ENCODE data around the gene DNAI2.
A peak's percentile ranks its signal among the peaks of the same experiment; 100 is the strongest.

Gene DNAI2

DNA sequence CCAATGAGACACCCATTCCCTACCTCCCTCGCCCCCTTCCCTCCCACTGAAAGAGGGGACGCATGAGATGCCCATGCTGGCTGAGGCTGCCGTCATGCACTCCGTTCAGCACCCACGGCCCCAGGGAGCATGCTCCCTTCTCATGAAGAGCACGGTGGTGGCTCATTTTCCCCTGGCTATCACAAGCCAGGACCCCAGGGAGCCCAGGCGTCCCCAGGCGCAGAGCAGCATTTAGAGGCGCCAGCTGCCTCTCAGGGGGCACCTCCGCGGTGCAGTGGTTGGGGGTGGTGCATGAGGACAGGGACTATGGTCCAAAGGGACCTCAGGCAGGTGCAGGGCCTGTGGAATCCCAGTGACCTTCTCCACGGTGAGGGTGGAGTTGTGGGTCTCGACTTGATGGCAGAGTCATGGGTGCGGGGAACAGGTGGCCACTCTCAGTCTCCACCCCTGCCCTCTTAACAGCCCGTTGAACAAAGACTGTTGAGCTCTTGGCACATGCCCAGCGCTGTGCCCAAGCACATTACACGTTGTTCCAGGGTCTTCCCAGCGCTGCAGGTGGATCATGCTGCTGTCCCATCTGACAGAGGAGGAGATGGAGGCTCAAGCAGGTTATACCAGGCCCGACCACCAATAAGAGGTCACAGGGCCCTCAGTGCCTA lies 65.6 kb downstream of the DNAI2 start:
- DNase-seq (ENCODE audit: low read depth): no peak

DNA sequence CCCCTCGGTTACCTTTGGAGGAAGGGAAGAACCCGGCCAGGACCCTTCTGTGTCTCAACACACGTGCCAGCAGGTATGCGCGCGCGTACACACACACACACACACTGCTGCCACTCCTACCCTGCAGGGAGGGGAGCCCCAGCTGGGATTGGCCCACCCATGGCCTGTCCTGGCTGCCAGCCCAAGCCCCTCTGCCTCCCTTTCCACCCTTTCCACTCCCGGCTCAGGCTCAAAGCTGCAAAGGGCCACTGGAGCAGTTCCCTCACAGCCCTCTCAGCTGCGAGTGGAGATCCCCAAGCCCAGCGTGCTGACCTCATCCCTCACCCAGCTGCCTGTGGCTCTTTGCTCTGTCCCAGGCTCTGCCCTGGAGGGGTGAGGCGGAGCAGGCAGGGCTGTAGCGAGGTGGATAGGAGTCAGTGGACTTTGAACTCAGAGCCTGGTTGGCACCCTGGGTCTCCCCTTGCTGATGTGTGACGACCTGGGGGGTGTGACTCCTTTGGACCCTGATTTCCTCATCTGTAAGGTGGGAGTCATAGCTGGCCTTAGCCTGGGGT lies 66.5 kb downstream of the DNAI2 start:
- no peak for DNase-seq (ENCODE audit: low read depth)

DNA sequence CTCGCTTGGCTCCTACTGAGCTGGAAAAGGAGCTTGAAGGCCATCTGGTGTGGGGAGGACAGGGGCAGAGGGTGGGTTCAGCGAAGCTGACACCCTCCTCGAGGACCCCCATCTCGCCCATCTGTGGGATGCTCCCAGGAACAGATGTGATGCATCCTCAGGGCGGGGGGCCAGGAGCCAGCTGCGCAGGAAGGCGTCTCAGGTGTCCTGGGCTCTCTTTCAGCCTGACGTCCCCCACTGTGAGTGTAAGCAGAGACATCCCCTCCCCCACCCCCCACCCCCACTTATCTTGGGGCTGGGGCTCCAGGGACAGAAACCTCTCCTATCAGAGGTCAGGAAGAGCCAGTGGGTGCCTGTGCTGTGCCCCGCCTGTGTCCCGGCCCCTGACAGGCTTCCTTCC lies 68.2 kb downstream of the DNAI2 start:
- no peak for DNase-seq (ENCODE audit: low read depth)

DNA sequence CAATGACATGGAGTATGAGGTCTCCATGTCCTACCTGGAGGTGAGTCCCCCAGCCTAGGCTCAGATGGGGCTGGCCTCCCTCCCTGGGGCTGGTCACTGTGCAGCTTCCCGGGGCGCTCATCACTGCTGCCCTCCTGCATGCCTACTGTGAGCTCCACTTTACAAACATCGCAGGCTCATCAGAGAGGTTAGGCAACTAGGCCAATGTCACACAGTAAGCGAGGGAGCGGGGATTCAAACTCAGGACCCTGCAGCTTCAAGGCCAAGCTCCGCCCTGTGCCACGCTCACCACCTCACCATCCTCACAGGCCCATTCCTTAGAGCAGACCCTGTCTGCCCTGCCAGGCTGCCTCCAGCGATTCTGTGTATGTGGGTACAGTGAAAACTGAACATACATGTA lies 69.1 kb downstream of the DNAI2 start:
- no peak for DNase-seq (ENCODE audit: low read depth)

DNA sequence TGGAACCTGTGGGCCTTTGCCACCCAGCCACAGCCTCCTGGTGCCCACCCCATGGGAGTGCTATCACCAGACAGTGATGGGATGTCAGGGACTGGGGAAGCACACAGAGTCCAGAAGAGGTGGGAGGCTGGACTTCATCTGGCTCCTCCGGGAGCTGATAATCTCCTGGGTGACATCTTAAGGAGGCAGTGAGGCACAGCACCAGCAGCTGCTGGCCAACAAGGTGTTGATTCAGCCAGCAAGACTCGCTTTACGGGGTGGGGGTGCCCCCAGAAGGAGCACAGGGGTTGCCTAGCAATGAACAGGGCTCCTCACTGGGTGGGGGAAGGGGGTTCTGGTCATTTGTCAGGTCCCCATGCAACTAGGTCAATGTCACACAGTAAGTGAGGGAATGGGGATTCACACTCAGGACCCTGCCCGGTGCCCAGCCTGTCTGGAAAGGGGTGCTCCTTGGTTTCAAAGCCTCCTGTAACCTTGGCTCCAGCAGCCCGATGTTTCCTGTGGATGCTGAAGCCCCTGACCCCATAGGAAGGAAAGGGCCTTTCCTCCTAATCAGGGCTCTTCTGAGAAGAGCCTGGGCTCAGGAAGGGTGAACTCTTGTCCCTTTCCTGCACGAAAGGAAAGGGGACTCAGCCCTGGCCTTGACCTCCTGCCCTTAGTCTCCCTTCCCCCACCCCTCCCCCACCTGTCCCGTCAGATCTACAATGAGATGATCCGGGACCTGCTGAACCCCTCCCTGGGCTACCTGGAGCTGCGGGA lies 69.7 kb downstream of the DNAI2 start:
- no peak for DNase-seq (ENCODE audit: low read depth)

DNA sequence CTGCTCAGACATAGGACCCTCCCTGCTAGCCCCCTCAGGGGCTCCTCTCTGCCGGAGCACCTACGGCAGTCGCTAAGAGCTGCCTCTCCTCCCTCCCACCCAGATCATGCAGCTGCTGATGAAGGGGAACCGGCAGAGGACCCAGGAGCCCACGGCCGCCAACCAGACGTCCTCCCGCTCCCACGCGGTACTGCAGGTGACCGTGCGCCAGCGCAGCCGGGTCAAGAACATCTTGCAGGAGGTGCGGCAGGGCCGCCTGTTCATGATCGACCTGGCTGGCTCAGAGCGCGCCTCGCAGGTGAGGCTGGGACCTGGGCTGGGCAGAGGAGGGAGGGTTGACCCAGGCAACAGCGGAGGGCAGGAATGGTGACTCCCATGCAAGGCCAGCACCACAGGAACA lies 70.6 kb downstream of the DNAI2 start:
- no peak for DNase-seq (ENCODE audit: low read depth)

DNA sequence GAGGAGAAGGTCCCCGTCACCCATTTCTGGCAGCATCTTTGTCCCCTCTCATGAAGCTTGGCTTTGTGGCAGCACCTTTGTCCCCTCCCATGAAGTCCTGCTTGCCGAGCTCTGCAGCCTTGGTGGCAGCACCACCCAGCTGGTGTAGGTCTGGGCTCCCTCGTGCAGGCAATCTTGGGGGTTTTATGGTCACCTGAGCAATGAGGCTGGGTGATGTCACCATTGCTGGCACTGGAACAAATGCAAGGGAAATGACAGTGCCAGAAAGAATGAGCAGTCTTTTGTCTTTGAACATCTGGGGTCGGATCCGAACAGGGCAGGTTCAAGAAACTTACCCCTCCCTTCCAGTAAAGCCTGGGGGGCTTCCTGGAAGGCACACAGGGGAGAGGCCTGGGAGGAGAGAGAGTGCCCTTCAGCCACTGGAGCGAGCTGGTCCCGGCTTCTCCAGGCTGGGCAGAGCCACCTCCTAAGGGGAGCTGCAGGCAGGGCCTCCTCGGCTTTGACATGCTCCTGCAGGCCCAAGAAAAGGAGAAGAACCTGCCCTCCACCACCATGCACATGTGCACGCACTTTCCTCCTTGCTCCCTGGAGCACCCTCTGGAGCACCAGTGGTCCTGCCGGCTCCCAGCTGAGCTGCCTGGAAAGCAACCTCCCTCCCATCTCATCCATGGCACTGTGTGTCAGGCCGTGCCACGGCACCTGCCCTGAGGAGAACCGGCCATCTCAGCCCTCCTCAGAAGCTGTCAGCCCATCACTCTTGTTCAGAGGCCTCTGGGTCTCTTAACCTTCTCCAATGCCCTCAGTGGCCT lies 71.6 kb downstream of the DNAI2 start:
- DNase-seq (ENCODE audit: low read depth): no peak

DNA sequence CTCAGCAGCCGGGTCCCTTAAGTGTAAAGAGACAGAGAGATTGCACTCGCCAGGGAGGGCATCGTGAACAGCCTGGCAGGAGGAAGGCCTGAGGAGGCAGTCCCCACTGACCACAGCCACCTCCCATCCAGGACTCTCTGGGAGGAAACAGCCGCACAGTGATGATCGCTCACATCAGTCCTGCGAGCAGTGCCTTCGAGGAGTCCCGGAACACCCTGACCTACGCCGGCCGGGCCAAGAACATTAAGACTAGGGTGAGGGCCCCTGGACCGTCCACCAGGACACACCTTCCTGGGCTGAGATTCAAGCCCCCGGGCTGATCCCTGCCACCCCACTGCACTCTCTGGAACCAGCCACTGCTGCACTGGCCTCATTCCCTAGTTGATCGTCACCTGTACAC lies 73.6 kb downstream of the DNAI2 start:
- DNase-seq (ENCODE audit: low read depth): no peak

DNA sequence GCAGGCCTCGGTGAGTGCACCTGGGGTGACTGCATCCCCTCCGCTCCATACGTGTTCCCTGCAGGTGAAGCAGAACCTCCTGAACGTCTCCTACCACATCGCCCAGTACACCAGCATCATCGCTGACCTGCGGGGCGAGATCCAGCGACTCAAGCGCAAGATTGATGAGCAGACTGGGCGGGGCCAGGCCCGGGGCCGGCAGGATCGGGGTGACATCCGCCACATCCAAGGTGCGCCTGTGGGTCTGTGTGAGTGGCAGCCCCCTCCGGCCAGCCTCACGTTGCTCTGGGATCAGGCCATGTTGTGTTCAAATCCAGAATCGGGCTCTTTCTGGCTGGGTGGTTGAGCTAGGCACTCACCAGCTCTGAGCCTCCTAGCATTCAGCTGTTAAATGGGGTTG lies 75.1 kb downstream of the DNAI2 start:
- no peak for DNase-seq (ENCODE audit: low read depth)

DNA sequence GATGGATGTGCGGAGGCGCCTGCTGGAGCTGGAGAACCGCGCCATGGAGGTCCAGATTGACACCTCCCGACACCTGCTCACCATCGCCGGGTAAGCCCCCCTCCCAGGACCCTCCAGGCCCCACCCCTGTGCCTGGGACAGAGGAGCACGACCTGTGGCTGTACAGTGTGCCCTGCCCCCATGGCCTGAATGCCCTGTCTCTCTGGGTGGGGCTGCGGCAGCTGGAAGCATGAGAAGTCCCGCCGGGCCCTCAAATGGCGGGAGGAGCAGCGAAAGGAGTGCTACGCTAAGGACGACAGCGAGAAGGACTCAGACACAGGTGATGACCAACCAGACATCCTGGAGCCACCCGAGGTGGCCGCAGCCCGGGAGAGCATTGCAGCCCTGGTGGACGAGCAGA lies 76.5 kb downstream of the DNAI2 start:
- DNase-seq (ENCODE audit: low read depth): no peak

DNA sequence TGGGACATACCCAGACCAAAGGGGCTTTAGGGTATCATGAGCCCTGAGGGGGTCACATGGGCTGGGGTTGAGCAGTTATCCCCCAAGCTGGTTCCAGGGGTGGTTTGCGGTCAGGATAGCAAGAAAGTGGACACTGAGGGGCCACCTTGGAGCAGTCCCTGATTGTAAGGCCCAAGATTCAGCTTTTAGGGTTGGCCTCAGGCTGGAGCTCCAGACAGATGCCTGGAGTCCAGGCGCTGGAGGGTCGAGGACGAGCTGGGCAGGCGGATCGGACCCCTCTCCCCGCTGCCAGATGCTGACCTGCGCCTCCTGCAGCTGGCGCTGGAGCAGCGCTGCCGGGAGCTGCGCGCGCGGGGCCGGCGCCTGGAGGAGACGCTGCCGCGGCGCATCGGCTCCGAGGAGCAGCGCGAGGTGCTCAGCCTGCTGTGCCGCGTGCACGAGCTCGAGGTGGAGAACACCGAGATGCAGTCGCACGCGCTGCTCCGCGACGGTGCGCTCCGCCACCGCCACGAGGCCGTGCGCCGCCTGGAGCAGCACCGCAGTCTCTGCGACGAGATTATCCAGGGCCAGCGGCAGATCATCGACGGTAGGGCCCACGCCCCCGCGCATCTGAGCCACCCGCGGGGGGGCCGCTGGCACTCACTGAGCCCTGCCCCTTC lies 77.6 kb downstream of the DNAI2 start:
- no peak for DNase-seq (ENCODE audit: low read depth)

DNA sequence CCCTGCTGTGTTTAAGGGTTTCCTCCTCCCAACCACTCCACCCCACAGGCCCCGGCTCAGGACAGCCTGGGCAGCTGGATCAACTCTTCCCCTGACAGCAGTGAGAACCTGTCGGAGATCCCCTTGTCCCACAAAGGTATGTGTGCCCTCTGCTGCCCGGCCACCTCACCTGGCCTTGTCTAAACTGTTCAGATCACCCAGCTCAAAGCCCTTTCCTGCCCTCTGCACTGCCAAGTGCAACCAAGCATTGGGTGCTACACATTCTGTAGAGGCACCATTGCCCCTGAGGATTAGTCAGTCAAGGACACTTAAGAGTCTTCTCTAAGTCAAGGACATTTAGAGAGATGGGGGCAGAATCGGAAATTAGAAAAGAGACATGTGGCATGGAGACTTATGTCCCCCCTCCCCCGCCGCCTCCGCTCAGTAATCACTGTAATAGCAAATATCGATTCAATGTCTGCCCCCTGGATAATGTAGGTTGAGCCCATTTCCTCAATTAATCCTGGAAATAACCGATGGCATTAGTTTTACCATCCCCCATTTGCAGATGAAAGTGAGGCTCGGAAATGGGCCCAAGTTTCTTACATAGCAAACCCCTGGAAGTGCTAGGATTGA lies 79.5 kb downstream of the DNAI2 start:
- DNase-seq (ENCODE audit: low read depth): no peak

DNA sequence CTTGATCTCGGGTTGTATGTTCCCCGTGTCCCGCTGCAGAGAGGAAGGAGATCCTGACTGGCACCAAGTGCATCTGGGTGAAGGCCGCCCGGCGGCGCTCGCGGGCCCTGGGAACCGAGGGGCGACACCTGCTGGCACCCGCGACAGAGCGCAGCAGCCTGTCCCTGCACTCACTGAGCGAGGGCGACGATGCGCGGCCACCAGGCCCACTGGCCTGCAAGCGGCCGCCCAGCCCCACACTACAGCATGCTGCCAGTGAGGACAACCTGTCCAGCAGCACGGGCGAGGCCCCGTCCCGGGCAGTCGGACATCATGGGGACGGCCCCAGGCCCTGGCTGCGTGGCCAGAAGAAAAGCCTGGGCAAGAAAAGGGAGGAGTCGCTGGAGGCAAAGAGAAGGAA lies 80.1 kb downstream of the DNAI2 start:
- DNase-seq (ENCODE audit: low read depth): peak; percentile 4

DNA sequence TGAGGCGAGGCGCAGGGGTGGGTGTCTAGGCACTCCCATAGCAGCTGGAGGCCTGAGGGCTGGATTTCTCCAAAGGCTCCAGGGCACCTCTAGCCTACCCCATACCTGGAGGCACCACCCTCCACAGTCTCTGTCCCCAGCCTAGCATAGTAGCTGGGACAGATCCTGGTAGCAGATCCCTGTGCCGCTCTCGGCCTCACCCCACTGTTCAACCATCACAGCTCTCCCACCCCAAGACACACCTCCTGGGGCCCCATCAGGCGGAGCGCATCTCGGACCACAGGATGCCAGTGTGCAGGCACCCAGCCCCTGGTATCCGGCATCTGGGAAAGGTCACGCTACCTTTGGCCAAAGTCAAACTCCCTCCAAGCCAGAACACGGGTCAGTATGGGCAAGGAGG lies 80.5 kb downstream of the DNAI2 start:
- DNase-seq (ENCODE audit: low read depth): no peak

DNA sequence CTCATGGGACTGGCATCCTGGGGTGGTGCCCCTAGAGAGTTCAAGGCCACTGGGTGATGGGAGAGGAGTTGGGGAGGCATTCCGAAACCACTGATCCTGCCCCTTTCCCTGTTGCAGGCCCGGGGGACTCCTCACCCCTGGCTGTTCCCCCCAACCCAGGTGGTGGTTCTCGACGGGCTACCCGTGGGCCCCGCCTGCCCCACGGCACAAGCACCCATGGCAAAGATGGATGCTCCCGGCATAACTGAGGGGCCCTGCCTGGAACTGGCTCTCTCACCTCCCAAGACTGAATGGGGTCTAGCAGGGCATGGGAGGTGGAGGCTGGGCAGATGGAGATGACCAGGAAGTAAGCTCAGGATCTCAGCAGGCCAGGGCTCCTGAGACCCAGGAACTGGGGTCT lies 81.0 kb downstream of the DNAI2 start:
- DNase-seq (ENCODE audit: low read depth): no peak

DNA sequence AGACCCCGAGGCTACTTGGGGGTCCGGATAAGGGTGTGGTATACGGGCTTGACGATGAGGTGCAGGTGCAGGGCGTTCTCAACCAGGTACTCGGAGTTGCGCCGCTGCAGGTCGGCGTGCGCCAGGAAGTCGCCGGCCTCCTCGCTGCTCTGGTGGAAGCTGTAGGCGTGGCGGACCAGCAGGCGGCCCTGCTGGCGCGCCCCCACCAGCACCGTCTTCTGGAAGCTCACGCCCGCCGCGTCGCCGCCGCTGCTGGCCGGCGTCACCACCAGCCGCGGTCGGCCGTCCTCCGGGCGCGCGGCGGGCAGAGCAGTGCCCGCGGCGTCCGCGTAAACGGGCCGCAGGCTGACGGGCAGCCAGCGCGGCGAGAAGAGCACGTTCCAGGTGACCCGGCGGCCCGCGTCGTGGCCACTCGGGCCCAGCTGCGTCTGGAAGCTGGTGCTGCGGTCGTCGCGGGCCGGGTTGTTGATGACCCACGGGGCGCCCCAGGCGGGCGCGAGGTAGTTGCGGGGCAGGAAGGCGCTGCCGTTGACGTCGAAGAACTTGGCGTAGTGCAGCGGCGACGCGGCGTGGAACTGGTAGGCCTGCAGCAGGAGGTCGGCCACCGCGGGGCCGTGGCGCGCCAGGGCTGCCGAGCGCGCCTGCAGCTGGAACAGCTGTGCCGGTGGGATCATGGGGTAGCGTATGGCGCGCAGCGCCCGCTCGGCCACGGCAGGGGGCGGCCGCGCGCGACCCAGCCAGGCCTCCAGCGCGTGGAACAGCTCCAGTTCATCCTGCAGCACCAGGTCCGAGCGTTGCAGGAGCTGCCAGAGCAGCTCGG lies 82.8 kb downstream of the DNAI2 start:
- no peak for DNase-seq (ENCODE audit: low read depth)

DNA sequence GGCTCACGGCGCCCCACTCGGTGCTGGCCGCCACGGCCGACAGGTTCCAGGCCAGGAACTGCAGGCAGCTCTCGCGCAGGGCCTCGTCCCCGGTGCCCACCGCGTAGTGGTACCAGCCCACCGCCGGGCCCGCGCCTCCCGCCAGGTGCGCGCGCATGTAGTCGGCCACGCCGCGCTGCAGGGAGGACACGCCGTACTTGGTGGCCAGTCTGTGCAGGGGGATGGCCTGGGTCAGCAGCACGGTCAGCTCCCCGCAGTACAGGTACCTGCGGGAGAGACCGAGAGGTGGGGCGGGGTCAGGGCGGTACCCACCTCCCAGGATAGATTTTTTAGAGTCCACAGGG lies 83.4 kb downstream of the DNAI2 start:
- DNase-seq (ENCODE audit: low read depth): no peak

DNA sequence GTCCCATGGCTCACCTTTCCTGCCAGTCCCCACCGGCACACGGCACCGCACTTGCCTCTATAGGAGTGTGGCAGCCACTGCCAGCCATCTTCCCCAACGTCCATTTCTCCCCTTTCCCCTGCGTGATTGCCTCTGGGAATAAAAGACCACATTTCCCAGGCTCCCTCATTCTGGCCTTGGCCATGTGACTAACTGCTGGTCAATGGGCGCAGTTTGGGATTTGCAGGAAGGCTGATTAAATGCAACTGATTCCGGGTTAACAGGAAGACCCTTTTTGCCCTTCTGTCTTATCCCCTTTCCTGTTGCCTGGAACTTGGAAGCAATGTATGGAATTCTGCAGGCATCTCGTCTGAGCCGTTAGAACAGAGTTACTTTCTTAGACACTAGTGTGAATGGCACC lies 84.7 kb downstream of the DNAI2 start:
- DNase-seq (ENCODE audit: low read depth): no peak

DNA sequence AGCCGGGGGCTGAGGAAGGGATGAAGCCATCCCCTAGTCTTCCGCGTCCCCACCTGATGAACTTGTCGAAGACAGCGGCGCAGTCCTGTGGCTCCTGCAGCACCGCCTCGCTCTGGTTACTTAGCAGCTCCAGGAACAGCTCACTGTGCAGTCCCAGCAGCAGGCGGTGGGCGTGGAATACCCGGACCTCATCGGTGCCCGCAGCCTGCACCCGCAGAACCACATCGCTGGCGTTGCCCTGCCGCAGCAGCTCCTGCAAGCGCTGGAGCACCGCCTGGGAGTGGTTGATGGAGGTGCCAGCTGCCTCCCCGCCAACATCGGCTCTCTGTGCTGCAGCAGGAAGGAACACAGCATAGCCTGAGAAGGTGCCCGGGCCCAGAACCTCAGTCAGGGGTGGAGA lies 85.9 kb downstream of the DNAI2 start:
- no peak for DNase-seq (ENCODE audit: low read depth)

DNA sequence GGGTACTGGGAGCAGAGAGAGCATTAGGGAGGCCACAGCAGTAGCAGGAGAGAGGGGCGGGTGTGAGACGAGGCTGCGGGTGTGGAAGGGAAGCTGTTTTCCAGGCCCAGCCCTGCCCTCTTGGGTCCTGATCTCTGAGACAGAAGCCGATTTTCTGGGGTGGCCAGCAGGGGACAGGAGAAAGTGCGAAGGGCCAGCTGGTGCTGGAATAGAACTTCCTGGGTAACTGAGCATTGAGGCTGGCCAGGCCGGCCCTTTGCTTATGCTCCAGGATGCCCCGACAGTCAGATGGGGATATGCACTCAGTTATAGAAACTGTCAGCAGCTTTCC lies 86.8 kb downstream of the DNAI2 start:
- no peak for DNase-seq (ENCODE audit: low read depth)

All from stimulated activated CD8-positive, alpha-beta memory T cell treated with anti-CD3 and anti-CD28 coated beads, Interleukin-15, amount 100 ng/mL, for 1 hour (primary cell).